ENCODE measurements around the gene ZNF398. TPM values are rescaled to one million over a fixed set of nuclear protein-coding genes. Genes with fewer than 3 reads are reported as not detected.
"Not testable (repeated sequence)": the region's sequence is repeated elsewhere in the genome, so short reads cannot be mapped to it uniquely, and the experiment has no call there.

The ZNF398 gene
- total and polyA plus RNA-seq, 9 donors = 7.0 to 10.6 (median 8.5) TPM

DNA sequence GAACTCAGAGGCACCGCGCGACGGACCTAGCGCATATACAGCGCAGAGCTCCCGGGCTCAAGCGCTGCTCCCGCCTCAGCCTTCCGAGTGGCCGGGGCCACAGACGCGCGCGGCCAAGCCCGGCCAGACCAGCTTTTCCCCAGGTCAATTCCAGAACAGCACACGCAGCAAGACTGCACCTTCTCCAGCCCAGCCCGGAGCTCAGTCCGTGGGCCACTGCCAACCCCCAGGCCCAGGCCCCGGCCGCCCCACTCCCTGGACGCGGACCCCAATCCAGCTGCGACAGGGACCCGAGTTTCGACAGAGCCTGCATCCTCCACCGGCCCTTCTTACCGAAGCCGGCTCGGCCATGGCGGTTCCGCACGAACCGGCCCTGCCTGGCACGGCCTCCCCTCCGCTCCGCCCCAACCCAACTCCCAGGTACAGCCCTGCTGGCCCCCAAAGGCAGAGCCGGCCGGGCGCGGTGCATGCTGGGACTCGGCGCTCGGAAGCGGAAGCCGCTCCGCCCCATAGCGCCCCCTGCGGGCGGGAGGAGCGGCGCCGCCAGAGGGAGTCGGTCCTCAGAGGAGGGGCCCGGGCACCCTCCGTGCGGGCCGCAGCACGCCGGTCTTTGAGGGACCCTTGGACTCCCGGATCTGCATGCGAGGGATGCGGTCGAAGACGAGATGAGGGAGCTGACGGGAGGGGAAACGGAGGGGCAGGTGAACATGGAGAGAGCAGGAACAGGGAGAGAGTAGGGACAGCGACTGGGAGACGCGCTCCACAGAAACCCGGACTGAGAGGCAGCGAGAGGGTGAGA is 21.2 kb upstream of the ZNF398 start, which contains the start of gene ZNF425:
ZNF425 (minus strand) TSS at position 462 of the 799 bp plus-strand sequence; CDS start at position 351, 111 bp downstream.
- peaks cover 7% of the 10 kb centered on the region for H3K4me1 ChIP-seq (ENCODE audit: control insufficient read depth, insufficient read depth, low read length)
- peak within 1 kb of the TSS; percentile 97 for H3K27ac ChIP-seq (ENCODE audit: low read length)
- H3K36me3 ChIP-seq (ENCODE audit: control insufficient read depth, insufficient read depth, low read length) = peaks cover 12% of the 10 kb centered on the region
- no peaks in the 10 kb centered on the region for H3K27me3 ChIP-seq (ENCODE audit: control insufficient read depth, insufficient read depth, low read length)
- WGBS (ENCODE audit: insufficient coverage) = under 1% methylated on average over 72 of the region's 72 CpGs
- peak within 1 kb of the TSS; percentile 99 for H3K4me3 ChIP-seq (ENCODE audit: low read length)
- DNase-seq = peak; percentile 97
- H3K9me3 ChIP-seq (replicated peaks; ENCODE audit: control insufficient read depth, low read depth, low read length) = peaks cover 7% of the 10 kb centered on the region

DNA sequence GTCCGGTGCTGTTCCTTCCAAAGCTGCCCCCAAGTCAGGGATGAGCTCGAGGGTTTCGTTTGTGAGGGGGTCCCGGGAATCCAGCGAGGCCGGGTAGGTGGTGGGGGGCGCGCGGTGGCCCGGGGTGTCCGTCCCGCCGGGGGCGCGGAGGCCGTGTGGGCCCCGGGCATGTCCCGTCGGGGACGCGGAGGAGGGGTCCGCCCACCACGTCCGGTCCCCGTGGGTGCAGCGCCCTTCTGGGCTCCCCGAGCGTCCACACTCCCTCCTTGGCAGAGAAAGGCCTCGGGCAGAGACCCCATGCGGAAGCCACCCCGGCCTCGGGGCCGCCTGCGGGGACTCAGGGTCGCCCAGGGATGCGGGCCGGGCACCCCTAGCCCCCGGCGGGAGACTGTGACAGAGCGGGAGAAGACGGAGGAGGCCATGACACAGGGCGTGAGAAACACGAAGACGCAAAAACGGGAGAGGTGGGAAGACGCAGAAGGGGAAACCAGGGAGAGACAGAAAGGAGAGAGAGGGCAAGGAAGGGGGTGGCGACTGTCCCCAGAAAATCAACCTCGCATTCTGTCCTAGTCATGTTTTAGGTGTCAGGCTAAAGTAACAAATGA is 20.5 kb upstream of the ZNF398 start:
- H3K27me3 ChIP-seq (ENCODE audit: control insufficient read depth, insufficient read depth, low read length) = no peaks in the 10 kb centered on the region
- H3K27ac ChIP-seq (ENCODE audit: low read length) = peak overlapping the region; percentile 97
- H3K4me3 ChIP-seq (ENCODE audit: low read length) = peak overlapping the region; percentile 99
- peaks cover 7% of the 10 kb centered on the region for H3K9me3 ChIP-seq (replicated peaks; ENCODE audit: control insufficient read depth, low read depth, low read length)
- WGBS (ENCODE audit: insufficient coverage) = under 1% methylated on average over 46 of the region's 48 CpGs
- H3K4me1 ChIP-seq (ENCODE audit: control insufficient read depth, insufficient read depth, low read length) = peaks cover 7% of the 10 kb centered on the region
- DNase-seq = peak; percentile 53
- peaks cover 12% of the 10 kb centered on the region for H3K36me3 ChIP-seq (ENCODE audit: control insufficient read depth, insufficient read depth, low read length)

DNA sequence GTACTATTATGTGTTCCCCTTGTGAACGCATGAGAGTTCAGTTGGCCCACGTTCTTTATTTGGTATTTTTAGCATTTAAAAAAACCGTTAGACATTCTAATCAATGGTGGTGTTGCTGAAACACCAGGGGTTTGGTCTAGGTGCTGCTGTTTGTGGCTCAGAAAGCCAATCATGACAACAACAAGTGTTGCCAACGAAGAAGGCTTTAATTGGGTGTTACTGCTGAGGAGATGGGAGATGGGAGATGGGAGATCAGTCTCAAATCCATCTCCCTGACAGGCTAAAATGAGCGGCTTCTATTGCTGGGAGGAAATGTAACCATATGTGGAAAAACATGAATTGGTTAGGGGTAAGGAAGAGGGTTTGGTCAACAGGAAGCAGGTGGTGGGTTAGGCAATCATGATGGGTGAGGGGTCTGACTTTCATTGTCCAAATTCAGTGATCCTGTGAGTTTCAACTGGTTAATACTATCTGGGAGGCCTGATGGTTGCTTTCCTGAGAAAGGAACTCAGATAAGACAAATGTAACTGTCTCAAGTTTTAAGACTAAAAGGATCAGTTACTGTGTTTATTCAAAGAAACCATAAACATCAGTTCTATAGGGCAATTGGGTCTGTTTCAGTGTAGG is 16.6 kb upstream of the ZNF398 start:
- Histone ChIP-seq H3K4me1 (ENCODE audit: control insufficient read depth, insufficient read depth, low read length) (peaks cover 5% of the 10 kb centered on the region), H3K9me3 (replicated peaks; ENCODE audit: control insufficient read depth, low read depth, low read length) (peaks cover 7% of the 10 kb centered on the region), H3K4me3 (ENCODE audit: low read length) (no peak overlapping the region), H3K27ac (ENCODE audit: low read length) (no peak overlapping the region), H3K36me3 (ENCODE audit: control insufficient read depth, insufficient read depth, low read length) (peaks cover 15% of the 10 kb centered on the region), H3K27me3 (ENCODE audit: control insufficient read depth, insufficient read depth, low read length) (no peaks in the 10 kb centered on the region)
- WGBS (ENCODE audit: insufficient coverage) = 92% methylated on average over 3 of the region's 5 CpGs
- DNase-seq = no peak

DNA sequence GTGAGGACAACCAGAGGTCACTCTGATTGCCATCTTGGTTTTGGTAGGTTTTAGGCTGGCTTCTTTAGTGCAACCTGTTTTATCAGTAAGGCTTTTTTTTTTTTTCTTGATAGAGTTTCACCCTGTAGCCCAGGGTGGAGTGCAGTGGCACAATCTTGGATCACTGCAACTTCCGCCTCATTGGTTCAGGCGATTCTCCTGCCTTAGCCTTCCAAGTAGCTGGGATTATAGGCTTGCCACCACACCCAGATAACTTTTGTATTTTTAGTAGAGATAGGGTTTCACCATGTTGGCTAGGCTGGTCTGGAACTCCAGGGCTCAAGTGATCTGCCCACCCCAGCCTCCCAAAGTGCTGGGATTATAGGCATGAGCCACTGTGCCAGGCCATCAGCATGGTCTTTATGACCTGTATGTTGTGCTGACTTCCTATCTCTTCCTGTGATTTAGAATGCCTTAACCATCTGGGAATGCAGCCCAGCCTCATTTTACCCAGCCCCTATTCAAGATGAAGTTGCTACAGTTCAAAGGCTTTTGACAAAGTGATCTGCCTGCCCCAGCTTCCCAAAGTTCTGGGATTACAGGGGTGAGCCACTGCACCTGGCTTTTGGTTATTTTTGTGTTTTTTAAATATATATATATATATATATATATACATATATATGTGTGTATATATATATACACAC is 14.1 kb upstream of the ZNF398 start:
- no peak for DNase-seq
- Histone ChIP-seq H3K27me3 (ENCODE audit: control insufficient read depth, insufficient read depth, low read length) (no peaks in the 10 kb centered on the region), H3K4me1 (ENCODE audit: control insufficient read depth, insufficient read depth, low read length) (no peaks in the 10 kb centered on the region), H3K36me3 (ENCODE audit: control insufficient read depth, insufficient read depth, low read length) (peaks cover 15% of the 10 kb centered on the region), H3K4me3 (ENCODE audit: low read length) (no peak overlapping the region), H3K27ac (ENCODE audit: low read length) (no peak overlapping the region), H3K9me3 (replicated peaks; ENCODE audit: control insufficient read depth, low read depth, low read length) (peaks cover 7% of the 10 kb centered on the region)
- WGBS (ENCODE audit: insufficient coverage) = no CpG with 5 or more reads among the region's 2 CpGs

DNA sequence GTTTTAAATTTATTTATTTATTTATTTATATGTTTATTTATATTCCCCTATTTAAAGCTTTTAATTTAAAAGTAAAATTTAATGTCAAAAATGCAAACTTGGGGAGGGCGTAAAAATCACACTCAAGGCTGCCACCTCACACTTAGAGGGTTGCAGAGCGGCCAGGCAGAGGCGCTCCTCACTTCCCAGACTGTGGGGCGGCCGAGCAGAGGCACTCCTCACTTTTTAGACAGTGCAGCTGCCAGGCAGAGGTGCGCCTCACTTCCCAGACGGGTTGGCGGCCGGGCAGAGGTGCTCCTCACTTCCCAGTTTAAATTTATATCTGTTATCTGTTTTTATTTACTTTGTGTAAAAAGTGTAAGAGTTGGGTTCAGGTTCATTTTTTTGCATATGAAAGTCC is 11.1 kb upstream of the ZNF398 start:
- H3K4me3 ChIP-seq (ENCODE audit: low read length) = no peak overlapping the region
- H3K4me1 ChIP-seq (ENCODE audit: control insufficient read depth, insufficient read depth, low read length) = no peaks in the 10 kb centered on the region
- 90% methylated on average over 5 of the region's 9 CpGs for WGBS (ENCODE audit: insufficient coverage)
- H3K27me3 ChIP-seq (ENCODE audit: control insufficient read depth, insufficient read depth, low read length) = no peaks in the 10 kb centered on the region
- no peak for DNase-seq
- no peak overlapping the region for H3K27ac ChIP-seq (ENCODE audit: low read length)
- peaks cover 3% of the 10 kb centered on the region for H3K36me3 ChIP-seq (ENCODE audit: control insufficient read depth, insufficient read depth, low read length)
- H3K9me3 ChIP-seq (replicated peaks; ENCODE audit: control insufficient read depth, low read depth, low read length) = no peaks in the 10 kb centered on the region

DNA sequence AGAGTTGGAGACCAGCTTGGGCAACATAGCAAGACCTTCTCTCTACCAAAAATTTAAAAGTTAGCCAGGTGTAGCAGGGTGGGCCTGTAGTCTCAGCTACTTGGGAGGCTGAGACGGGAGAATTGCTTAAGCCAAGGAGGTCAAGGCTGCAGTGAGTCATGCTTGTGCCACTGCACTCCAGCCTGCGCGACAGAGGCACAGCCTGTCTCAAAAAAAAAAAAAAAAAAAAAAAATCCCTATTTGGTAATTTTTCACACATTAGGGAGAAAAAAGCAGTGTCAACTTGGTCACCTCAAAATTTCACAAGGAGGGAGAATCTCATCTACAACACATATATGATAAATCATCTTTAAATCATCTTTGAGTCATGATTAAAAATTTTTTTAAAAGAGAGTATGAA is 6.4 kb upstream of the ZNF398 start:
- 100% methylated on average over 1 of the region's 3 CpGs for WGBS (ENCODE audit: insufficient coverage)
- no peaks in the 10 kb centered on the region for H3K4me1 ChIP-seq (ENCODE audit: control insufficient read depth, insufficient read depth, low read length)
- no peak for DNase-seq
- H3K27me3 ChIP-seq (ENCODE audit: control insufficient read depth, insufficient read depth, low read length) = no peaks in the 10 kb centered on the region
- no peaks in the 10 kb centered on the region for H3K9me3 ChIP-seq (replicated peaks; ENCODE audit: control insufficient read depth, low read depth, low read length)
- no peak overlapping the region for H3K4me3 ChIP-seq (ENCODE audit: low read length)
- no peaks in the 10 kb centered on the region for H3K36me3 ChIP-seq (ENCODE audit: control insufficient read depth, insufficient read depth, low read length)
- H3K27ac ChIP-seq (ENCODE audit: low read length) = no peak overlapping the region

DNA sequence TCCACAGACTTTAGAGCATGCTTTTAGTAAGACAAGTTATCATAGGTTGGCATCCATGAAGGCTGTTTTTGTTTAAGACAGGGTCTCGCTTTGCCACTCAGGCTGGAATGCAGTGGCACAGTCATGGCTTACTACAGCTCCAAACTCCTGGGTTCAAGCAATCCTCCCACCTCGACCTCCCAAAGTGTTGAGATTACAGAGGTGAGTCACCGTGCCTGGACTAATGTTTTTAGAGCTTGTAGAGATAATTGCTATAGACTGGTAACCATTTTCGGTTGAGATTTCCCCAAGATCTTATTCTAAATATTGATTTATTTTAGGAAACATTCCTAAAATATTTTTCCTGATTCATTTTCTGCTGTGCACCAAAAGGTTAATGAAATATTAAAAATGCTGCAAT is 5.4 kb upstream of the ZNF398 start:
- H3K27me3 ChIP-seq (ENCODE audit: control insufficient read depth, insufficient read depth, low read length) = no peaks in the 10 kb centered on the region
- H3K9me3 ChIP-seq (replicated peaks; ENCODE audit: control insufficient read depth, low read depth, low read length) = no peaks in the 10 kb centered on the region
- no peak overlapping the region for H3K4me3 ChIP-seq (ENCODE audit: low read length)
- H3K27ac ChIP-seq (ENCODE audit: low read length) = no peak overlapping the region
- no peak for DNase-seq
- WGBS (ENCODE audit: insufficient coverage) = no CpG with 5 or more reads among the region's 4 CpGs
- H3K4me1 ChIP-seq (ENCODE audit: control insufficient read depth, insufficient read depth, low read length) = peaks cover 9% of the 10 kb centered on the region
- H3K36me3 ChIP-seq (ENCODE audit: control insufficient read depth, insufficient read depth, low read length) = no peaks in the 10 kb centered on the region

DNA sequence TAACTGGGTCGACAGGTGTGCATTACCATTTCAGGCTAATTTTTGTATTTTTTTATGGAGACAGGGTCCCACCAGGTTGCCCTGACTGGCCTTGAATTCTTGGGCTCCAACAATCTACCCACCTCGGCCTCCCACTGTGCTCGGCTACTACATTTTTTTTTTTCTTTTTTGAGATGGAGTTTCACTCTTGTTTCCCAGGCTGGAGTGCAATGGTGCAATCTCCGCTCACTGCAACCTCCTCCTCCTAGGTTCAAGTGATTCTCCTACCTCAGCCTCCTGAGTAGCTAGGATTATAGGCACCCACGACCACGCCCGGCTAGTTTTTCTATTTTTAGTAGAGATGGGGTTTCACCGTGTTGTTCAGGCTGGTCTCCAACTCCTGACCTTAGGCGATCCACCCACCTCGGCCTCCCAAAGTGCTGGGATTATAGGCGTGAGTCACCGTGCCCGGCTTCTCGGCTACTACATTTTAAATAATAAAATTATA is 2.8 kb upstream of the ZNF398 start:
- H3K4me3 ChIP-seq (ENCODE audit: low read length); H3K9me3 ChIP-seq (replicated peaks; ENCODE audit: control insufficient read depth, low read depth, low read length): not testable (repeated sequence)

DNA sequence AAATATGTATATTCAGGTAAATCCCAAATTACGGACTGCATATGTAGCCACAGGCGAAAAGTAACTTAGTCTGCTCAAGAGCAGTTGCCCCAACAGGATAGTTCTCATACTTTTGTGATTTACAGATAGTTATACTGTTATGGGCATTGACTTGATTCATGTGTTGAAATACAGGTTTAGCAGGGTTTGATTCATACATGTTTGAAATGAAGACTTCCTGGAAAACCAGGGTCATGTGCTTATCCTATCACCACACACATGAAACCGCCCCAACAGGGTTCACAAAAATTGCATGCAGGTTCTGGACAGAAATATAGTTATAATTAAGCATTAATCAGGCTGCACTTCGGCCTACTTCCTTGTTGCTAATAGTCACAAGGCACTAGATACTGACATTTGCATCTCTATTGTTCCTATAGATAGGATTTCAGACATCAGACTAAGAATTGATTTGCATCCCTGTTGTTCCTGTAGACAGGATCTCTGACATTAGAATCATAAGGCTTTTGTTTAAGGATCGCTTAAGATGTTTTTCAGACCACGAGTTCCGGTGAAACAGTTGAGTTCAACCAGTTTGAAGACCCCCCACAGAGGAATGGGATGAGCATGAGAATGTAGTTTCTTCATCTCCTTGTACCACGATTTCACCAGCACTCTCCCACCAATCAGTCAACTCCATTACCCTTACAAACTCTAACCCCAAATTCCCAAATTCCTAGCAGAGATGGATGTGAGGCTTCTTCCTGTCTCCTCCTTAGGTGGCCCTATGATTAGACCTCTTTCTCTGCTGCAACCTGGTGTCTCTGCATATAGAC is 2.0 kb upstream of the ZNF398 start:
- Histone ChIP-seq H3K27me3 (ENCODE audit: control insufficient read depth, insufficient read depth, low read length) (no peaks in the 10 kb centered on the region), H3K4me1 (ENCODE audit: control insufficient read depth, insufficient read depth, low read length) (peaks cover 22% of the 10 kb centered on the region), H3K4me3 (ENCODE audit: low read length) (no peak overlapping the region), H3K9me3 (replicated peaks; ENCODE audit: control insufficient read depth, low read depth, low read length) (no peaks in the 10 kb centered on the region), H3K36me3 (ENCODE audit: control insufficient read depth, insufficient read depth, low read length) (no peaks in the 10 kb centered on the region), H3K27ac (ENCODE audit: low read length) (no peak overlapping the region)
- DNase-seq = no peak
- no CpG with 5 or more reads among the region's 8 CpGs for WGBS (ENCODE audit: insufficient coverage)

More for the DNA sequence above, 2.8 kb upstream of the ZNF398 start:
- DNase-seq; H3K27ac ChIP-seq (ENCODE audit: low read length); H3K36me3 ChIP-seq (ENCODE audit: control insufficient read depth, insufficient read depth, low read length); H3K27me3 ChIP-seq (ENCODE audit: control insufficient read depth, insufficient read depth, low read length): not testable (repeated sequence)
- 85% methylated on average over 2 of the region's 14 CpGs for WGBS (ENCODE audit: insufficient coverage)
- H3K4me1 ChIP-seq (ENCODE audit: control insufficient read depth, insufficient read depth, low read length) = peaks cover 20% of the 10 kb centered on the region
